IMR-90 (cell line): ENCODE measurements around the gene STX18. TPM values are rescaled to one million over a fixed set of nuclear protein-coding genes. Genes with fewer than 3 reads are reported as not detected.

Source experiments
- ATAC-seq: fragments of 200-7000 bp; cut with Tn5 transposase; 2 replicates; pipeline ENCODE4 v1.9.1; 2020; ENCODE audit warnings: low read depth, mild to moderate bottlenecking, moderate library complexity
- BruUV-seq: library from RNA; stranded (reverse); fragments of 400-500 nt; replicated peaks from 2 replicates; lab custom pipeline; 2021; lab: Mats Ljungman, UMichigan
- CTCF ChIA-PET: fragments of 300-600 bp; formaldehyde crosslinking; extraction: SDS; loops from one replicate; lab custom pipeline; 2021; ENCODE audit warnings: antibody characterized with exemption; lab: Yijun Ruan, JAX
- POLR2A ChIA-PET: fragments of 300-600 bp; sonication (Branson Sonifier 250); formaldehyde crosslinking; loops from one replicate; lab custom pipeline; 2022; ENCODE audit warnings: antibody characterized with exemption; ENCODE audit not compliant: unreplicated experiment; lab: Charles Lee
- DNase-seq: peaks from one replicate; pipeline ENCODE4 v3.0.0; 2013
- H2AFZ ChIP-seq: replicated peaks from 2 replicates; pipeline ENCODE3; 2013; ENCODE audit warnings: low read length, mild to moderate bottlenecking; ENCODE audit not compliant: poor library complexity
- H2AK5ac ChIP-seq: 2 replicates; pipeline ENCODE4 v1.6.1; 2013; ENCODE audit warnings: low read depth, low read length, inconsistent platforms
- H2AK9ac ChIP-seq: replicated peaks from 2 replicates; pipeline ENCODE3; 2013; ENCODE audit warnings: mild to moderate bottlenecking, low read depth, low read length, moderate library complexity; ENCODE audit not compliant: poor library complexity
- H2BK120ac ChIP-seq: 2 replicates; pipeline ENCODE4 v1.6.1; 2013; ENCODE audit warnings: low read depth, low read length, inconsistent platforms
- H2BK15ac ChIP-seq: 3 replicates; pipeline ENCODE4 v1.6.1; 2013; ENCODE audit warnings: low read depth, low read length, inconsistent platforms
- H2BK20ac ChIP-seq: 2 replicates; pipeline ENCODE4 v1.6.1; 2013; ENCODE audit warnings: low read depth, mild to moderate bottlenecking, inconsistent platforms, low read length, moderate library complexity
- H2BK5ac ChIP-seq: 2 replicates; pipeline ENCODE4 v1.6.1; 2013; ENCODE audit warnings: mild to moderate bottlenecking, low read depth, low read length, inconsistent platforms; ENCODE audit not compliant: poor library complexity, severe bottlenecking
- H3K14ac ChIP-seq: replicated peaks from 2 replicates; pipeline ENCODE4 v1.6.1; 2013; ENCODE audit warnings: low read depth, low read length, inconsistent platforms
- H3K18ac ChIP-seq: 2 replicates; pipeline ENCODE4 v1.6.1; 2013; ENCODE audit warnings: low read depth, low read length, control low read depth
- H3K23ac ChIP-seq: 2 replicates; pipeline ENCODE4 v1.6.1; 2013; ENCODE audit warnings: low read depth, low read length, inconsistent platforms
- H3K27ac ChIP-seq: 2 replicates; pipeline ENCODE4 v1.5.1; 2013; ENCODE audit warnings: mild to moderate bottlenecking, control low read depth, low read length; ENCODE audit not compliant: insufficient read depth
- H3K27me3 ChIP-seq: 2 replicates; pipeline ENCODE4 v1.6.1; 2013; ENCODE audit warnings: low read length; ENCODE audit not compliant: control insufficient read depth, insufficient read depth
- H3K36me3 ChIP-seq: 2 replicates; pipeline ENCODE4 v1.6.1; 2013; ENCODE audit warnings: low read length, mixed read lengths; ENCODE audit not compliant: control insufficient read depth, insufficient read depth
- H3K4ac ChIP-seq: 2 replicates; pipeline ENCODE4 v1.6.1; 2013; ENCODE audit warnings: low read depth, low read length, inconsistent platforms
- H3K4me1 ChIP-seq: 2 replicates; pipeline ENCODE4 v1.6.1; 2013; ENCODE audit warnings: low read length, mixed read lengths; ENCODE audit not compliant: control insufficient read depth, insufficient read depth
- H3K4me2 ChIP-seq: 2 replicates; pipeline ENCODE4 v1.6.1; 2013; ENCODE audit warnings: low read depth, mild to moderate bottlenecking, control low read depth, low read length, moderate library complexity
- H3K4me3 ChIP-seq: 2 replicates; pipeline ENCODE4 v1.5.1; 2013; ENCODE audit warnings: low read depth, mild to moderate bottlenecking, control low read depth, low read length, moderate library complexity; ENCODE audit not compliant: insufficient read depth
- H3K56ac ChIP-seq: 2 replicates; pipeline ENCODE4 v1.6.1; 2013; ENCODE audit warnings: low read length, inconsistent platforms; ENCODE audit not compliant: insufficient read depth; ENCODE audit errors: extremely low read depth
- H3K79me1 ChIP-seq, 2 experiments: 2 replicates each; pipeline ENCODE4 v1.6.1; 2013; ENCODE audit warnings: low read length in 2 of 2, inconsistent platforms in 1 of 2, low read depth in 1 of 2
- H3K9ac ChIP-seq: 2 replicates; pipeline ENCODE4 v1.6.1; 2013; ENCODE audit warnings: low read depth, low read length, control low read depth
- H3K9me1 ChIP-seq: 2 replicates; pipeline ENCODE4 v1.6.1; 2013; ENCODE audit warnings: low read length, inconsistent platforms; ENCODE audit not compliant: insufficient read depth
- H3K9me3 ChIP-seq: 2 replicates; pipeline ENCODE4 v1.6.1; 2013; ENCODE audit warnings: low read length; ENCODE audit not compliant: control insufficient read depth, insufficient read depth
- H4K20me1 ChIP-seq: 2 replicates; pipeline ENCODE4 v1.6.1; 2013; ENCODE audit warnings: low read length, inconsistent platforms; ENCODE audit not compliant: insufficient read depth
- H4K5ac ChIP-seq: 2 replicates; pipeline ENCODE4 v1.6.1; 2013; ENCODE audit warnings: mild to moderate bottlenecking, low read depth, low read length, control low read depth
- H4K8ac ChIP-seq, 2 experiments: 2 replicates each; pipeline ENCODE4 v1.6.1; 2013; ENCODE audit warnings: low read depth in 2 of 2, low read length in 2 of 2, control low read depth in 1 of 2, inconsistent platforms in 1 of 2
- H4K91ac ChIP-seq: 2 replicates; pipeline ENCODE4 v1.6.1; 2013; ENCODE audit warnings: low read depth, low read length, inconsistent platforms; ENCODE audit not compliant: insufficient read depth
- BHLHE40 ChIP-seq: fragments of 150-350 bp; IDR thresholded peaks from 2 replicates; pipeline ENCODE4 v1.6.1; 2016; ENCODE audit warnings: mild to moderate bottlenecking, low read depth, low read length
- CEBPB ChIP-seq: IDR thresholded peaks from 2 replicates; pipeline ENCODE4 v1.6.1; 2012; ENCODE audit warnings: low read depth, low read length, improper control_type of control experiment
- FOS ChIP-seq: fragments of 150-350 bp; IDR thresholded peaks from 2 replicates; pipeline ENCODE4 v1.6.1; 2016; ENCODE audit warnings: low read depth, low read length
- MAZ ChIP-seq: IDR thresholded peaks from 2 replicates; pipeline ENCODE4 v1.6.1; 2012; ENCODE audit warnings: low read depth, mild to moderate bottlenecking, low read length, improper control_type of control experiment, moderate library complexity, borderline replicate concordance
- MXI1 ChIP-seq: IDR thresholded peaks from 2 replicates; pipeline ENCODE4 v1.6.1; 2012; ENCODE audit warnings: low read depth, mild to moderate bottlenecking, low read length, moderate library complexity, borderline replicate concordance
- NFE2L2 ChIP-seq: fragments of 150-350 bp; IDR thresholded peaks from 2 replicates; pipeline ENCODE4 v1.6.1; 2016; ENCODE audit warnings: low read depth, mild to moderate bottlenecking, low read length
- POLR2A ChIP-seq: IDR thresholded peaks from 2 replicates; pipeline ENCODE4 v1.6.1; 2012; ENCODE audit warnings: mild to moderate bottlenecking, low read depth, low read length
- RAD21 ChIP-seq: IDR thresholded peaks from 2 replicates; pipeline ENCODE4 v1.6.1; 2012; ENCODE audit warnings: low read length, improper control_type of control experiment
- RCOR1 ChIP-seq: IDR thresholded peaks from 2 replicates; pipeline ENCODE4 v1.6.1; 2012; ENCODE audit warnings: mild to moderate bottlenecking, low read length, improper control_type of control experiment; ENCODE audit not compliant: insufficient replicate concordance
- RFX5 ChIP-seq: IDR thresholded peaks from 2 replicates; pipeline ENCODE4 v1.8.0; 2012; ENCODE audit warnings: low read depth, mild to moderate bottlenecking, low read length, moderate library complexity
- SMC3 ChIP-seq: fragments of 150-350 bp; IDR thresholded peaks from 2 replicates; pipeline ENCODE4 v1.6.1; 2016; ENCODE audit warnings: low read depth, mild to moderate bottlenecking, antibody characterized with exemption, low read length, moderate library complexity
- WGBS, 2 experiments: methylation state at CpG; one replicate each; pipeline versions ENCODE4 v1.1.5 to v1.1.7; 2013; ENCODE audit warnings: missing lambda C conversion rate in 2 of 2; ENCODE audit not compliant: insufficient read length in 1 of 2; ENCODE audit errors: extremely low coverage in 2 of 2; 5-methylcytosine and 5-hydroxymethylcytosine counted together
- dilution Hi-C: fragments of 300-500 bp; cut with HindIII; formaldehyde crosslinking; loops from one replicate; pipeline ENCODE4 v1.14.3; 2018; ENCODE audit warnings: low sequenced_read_pairs; ENCODE audit not compliant: unreplicated experiment
- in situ Hi-C: fragments of 300-500 bp; cut with MboI; formaldehyde crosslinking; loops from 3 replicates; pipeline ENCODE4 v1.14.3; 2019; ENCODE audit warnings: low sequenced_read_pairs, inconsistent platforms, mixed read lengths
- intact Hi-C: fragments of 100-400 bp; cut with micrococcal nuclease; formaldehyde crosslinking; loops from 2 replicates; pipeline ENCODE4 v1.10.0; 2022
- polyA plus RNA-seq, 3 experiments: library from polyadenylated mRNA; depleted of rRNA; stranded (reverse); fragments of >200 nt; gene quantifications; 2 replicates each; pipeline ENCODE4 v1.2.3, GENCODE V29; 2012; ENCODE audit warnings: low replicate concordance in 1 of 3
- total RNA-seq: library from RNA; depleted of rRNA; stranded (reverse); fragments of >200 nt; gene quantifications from 2 replicates; pipeline ENCODE4 v1.2.3, GENCODE V29; 2012
- TF ChIP-seq, protein P1 (sequence below): fragments of 150-350 bp; IDR thresholded peaks from 2 replicates; pipeline ENCODE4 v1.6.1; 2016; ENCODE audit warnings: low read depth, mild to moderate bottlenecking, low read length, moderate library complexity, borderline replicate concordance
- TF ChIP-seq, protein P2 (sequence below): conservative IDR thresholded peaks from 2 replicates; pipeline ENCODE4 v1.5.1; 2012; ENCODE audit warnings: mild to moderate bottlenecking, low read depth, low read length, improper control_type of control experiment
- TF ChIP-seq, protein P3 (sequence below): fragments of 150-350 bp; IDR thresholded peaks from 2 replicates; pipeline ENCODE4 v1.6.1; 2017; ENCODE audit warnings: mild to moderate bottlenecking, antibody characterized with exemption, low read length, low read depth

Gene STX18
- total and polyA plus RNA-seq, 2 of the 4 experiments (the other 2 are of a cell fraction) = 20.1 to 23.4 TPM

DNA sequence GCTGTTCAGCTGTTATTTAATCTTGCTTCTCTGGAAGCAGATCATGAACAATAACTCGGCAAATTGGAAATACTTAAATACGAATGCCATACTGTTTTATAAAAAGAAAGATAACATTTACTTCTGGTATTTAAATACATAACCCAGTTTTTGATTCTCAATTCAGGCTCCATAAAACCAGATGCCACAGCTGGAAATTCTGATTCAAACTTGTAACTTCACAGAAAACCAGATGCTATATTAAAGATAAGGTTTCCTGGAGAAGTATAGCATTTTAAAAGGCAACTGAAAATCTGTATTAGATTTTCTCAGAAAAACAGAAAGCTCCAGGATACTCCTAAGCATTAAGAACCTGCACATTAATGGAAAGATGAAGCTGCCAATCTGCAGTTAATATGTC is 40.2 kb downstream of the STX18 start:
- H3K27me3 ChIP-seq = no peaks in the 10 kb centered on the region
- H3K4me1 ChIP-seq = peaks cover 4% of the 10 kb centered on the region
- H4K8ac ChIP-seq = no peak overlapping the region
- WGBS, 2 experiments = no CpG with 5 or more reads among the region's 2 CpGs
- ATAC-seq = no peak
- no peak overlapping the region for H2AK9ac ChIP-seq
- no peak overlapping the region for H3K23ac ChIP-seq
- no peak overlapping the region for H4K5ac ChIP-seq
- no peak overlapping the region for H3K9ac ChIP-seq
- no peak overlapping the region for H3K4me2 ChIP-seq
- no peak overlapping the region for H2AFZ ChIP-seq
- H3K4ac ChIP-seq = no peak overlapping the region
- no TSS peak for BruUV-seq
- no peak for TF ChIP-seq MAZ
- no peak for TF ChIP-seq FOS
- TF ChIP-seq MXI1 = no peak
- no peak for TF ChIP-seq NFE2L2
- TF ChIP-seq, protein P1, sequence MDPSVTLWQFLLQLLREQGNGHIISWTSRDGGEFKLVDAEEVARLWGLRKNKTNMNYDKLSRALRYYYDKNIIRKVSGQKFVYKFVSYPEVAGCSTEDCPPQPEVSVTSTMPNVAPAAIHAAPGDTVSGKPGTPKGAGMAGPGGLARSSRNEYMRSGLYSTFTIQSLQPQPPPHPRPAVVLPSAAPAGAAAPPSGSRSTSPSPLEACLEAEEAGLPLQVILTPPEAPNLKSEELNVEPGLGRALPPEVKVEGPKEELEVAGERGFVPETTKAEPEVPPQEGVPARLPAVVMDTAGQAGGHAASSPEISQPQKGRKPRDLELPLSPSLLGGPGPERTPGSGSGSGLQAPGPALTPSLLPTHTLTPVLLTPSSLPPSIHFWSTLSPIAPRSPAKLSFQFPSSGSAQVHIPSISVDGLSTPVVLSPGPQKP = no peak
- TF ChIP-seq, protein P2, sequence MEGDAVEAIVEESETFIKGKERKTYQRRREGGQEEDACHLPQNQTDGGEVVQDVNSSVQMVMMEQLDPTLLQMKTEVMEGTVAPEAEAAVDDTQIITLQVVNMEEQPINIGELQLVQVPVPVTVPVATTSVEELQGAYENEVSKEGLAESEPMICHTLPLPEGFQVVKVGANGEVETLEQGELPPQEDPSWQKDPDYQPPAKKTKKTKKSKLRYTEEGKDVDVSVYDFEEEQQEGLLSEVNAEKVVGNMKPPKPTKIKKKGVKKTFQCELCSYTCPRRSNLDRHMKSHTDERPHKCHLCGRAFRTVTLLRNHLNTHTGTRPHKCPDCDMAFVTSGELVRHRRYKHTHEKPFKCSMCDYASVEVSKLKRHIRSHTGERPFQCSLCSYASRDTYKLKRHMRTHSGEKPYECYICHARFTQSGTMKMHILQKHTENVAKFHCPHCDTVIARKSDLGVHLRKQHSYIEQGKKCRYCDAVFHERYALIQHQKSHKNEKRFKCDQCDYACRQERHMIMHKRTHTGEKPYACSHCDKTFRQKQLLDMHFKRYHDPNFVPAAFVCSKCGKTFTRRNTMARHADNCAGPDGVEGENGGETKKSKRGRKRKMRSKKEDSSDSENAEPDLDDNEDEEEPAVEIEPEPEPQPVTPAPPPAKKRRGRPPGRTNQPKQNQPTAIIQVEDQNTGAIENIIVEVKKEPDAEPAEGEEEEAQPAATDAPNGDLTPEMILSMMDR = no peak
- no peak for TF ChIP-seq RCOR1
- no peak for TF ChIP-seq CEBPB
- no peak for TF ChIP-seq RAD21
- no peak for TF ChIP-seq BHLHE40
- TF ChIP-seq, protein P3, sequence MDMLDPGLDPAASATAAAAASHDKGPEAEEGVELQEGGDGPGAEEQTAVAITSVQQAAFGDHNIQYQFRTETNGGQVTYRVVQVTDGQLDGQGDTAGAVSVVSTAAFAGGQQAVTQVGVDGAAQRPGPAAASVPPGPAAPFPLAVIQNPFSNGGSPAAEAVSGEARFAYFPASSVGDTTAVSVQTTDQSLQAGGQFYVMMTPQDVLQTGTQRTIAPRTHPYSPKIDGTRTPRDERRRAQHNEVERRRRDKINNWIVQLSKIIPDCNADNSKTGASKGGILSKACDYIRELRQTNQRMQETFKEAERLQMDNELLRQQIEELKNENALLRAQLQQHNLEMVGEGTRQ = no peak
- TF ChIP-seq RFX5 = no peak
- no peak for TF ChIP-seq SMC3
- TF ChIP-seq POLR2A = no peak
- no peak overlapping the region for H3K27ac ChIP-seq
- ChIA-PET CTCF (interaction anchor here (1.6 to 1.7 kb wide), 2 partner anchors 14 to 18 kb away, joined by 4 read pairs; no protein-coding TSS in a partner anchor), POLR2A (no interaction called here)
- H2BK15ac ChIP-seq = no peak overlapping the region
- no peak overlapping the region for H2BK5ac ChIP-seq
- no peaks in the 10 kb centered on the region for H3K9me3 ChIP-seq
- peaks cover 4% of the 10 kb centered on the region; the same call in 1 of the 2 replicates for H4K20me1 ChIP-seq
- DNase-seq = no peak
- H2AK5ac ChIP-seq = no peak overlapping the region
- dilution Hi-C loops = no loop called here
- peaks cover 6% of the 10 kb centered on the region for H3K9me1 ChIP-seq
- H2BK120ac ChIP-seq = no peak overlapping the region
- H4K91ac ChIP-seq = no peak overlapping the region
- in situ Hi-C loops = no loop called here
- no peak overlapping the region for H2BK20ac ChIP-seq
- no peak overlapping the region for H3K56ac ChIP-seq
- no peak overlapping the region for H3K18ac ChIP-seq
- no peak overlapping the region for H3K4me3 ChIP-seq
- H3K79me1 ChIP-seq = peaks cover 18 to 41% of the 10 kb centered on the region in 2 experiments
- no peaks in the 10 kb centered on the region for H3K36me3 ChIP-seq
- intact Hi-C loops = no loop called here
- H3K14ac ChIP-seq = no peak overlapping the region
